Activated CD4-positive, alpha-beta T cell treated with anti-CD3 and anti-CD28 coated beads, Interleukin-2, Interleukin-6, amounts not matched to agents 100 ng/mL and 50 ng/mL, durations not matched to agents 16 hours and 8 hours (primary cell): ENCODE measurements around the gene UNC13C.
"Not testable (repeated sequence)": the region's sequence is repeated elsewhere in the genome, so short reads cannot be mapped to it uniquely, and the experiment has no call there.

Source experiments
- DNase-seq: peaks from one replicate; pipeline ENCODE4 v3.0.0-alpha.2; 2020

The UNC13C gene

DNA sequence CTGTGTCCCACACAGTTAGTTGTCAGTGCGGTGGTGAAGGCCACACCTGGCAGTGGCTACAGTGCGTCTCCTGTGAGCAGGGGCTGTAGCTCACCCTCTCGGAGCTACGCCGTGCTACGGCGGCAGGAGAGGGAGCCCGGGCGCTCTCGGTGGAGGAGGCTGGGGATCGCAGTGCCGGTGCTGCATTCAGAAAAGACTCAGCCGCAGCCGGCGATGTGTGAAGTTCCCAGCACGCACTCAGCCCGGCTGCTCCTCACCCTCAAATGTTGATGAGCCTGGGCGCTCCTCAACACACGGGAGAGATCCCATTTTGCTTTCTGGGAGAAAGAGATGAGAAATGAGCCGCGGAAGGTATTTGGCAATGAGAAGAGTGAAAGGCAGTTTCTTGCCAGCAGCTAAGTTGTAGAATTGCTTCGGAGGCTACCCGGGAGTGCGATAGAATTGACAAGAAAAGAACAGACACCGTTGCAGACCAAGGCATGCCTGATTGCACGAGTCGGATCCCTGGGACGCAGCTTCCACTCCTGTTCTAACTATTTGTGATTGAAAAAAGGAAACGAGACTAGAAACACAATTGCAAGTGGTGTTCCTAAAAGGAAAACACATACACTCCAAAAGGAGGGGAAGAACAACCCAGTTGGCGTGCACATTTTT is at the start of gene UNC13C:
TSS of gene UNC13C (plus strand) at position 189 of the 654 bp plus-strand sequence. CDS start 34,463 bp downstream, outside the sequence.
- no peak for DNase-seq

GRCh38 chr15:53936137-53936536 is 42.1 kb upstream of the UNC13C start:
- no peak for DNase-seq

DNA sequence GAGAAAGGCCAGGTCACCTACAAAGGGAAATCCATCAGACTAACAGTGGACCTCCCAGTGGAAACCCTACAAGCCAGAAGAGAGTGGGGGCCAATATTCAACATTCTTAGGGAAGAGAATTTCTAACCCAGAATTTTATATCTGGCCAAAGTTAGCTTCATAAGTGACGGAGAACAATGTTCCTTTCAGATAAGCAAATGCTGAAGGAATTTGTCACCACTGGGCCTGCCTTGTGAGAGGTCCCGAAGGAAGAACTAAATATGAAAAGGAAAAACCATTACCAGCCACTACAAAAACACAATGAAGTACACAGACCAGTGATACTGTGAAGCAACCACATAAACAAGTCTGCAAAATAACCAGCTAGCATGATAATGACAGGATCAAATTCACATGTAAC is 40.6 kb upstream of the UNC13C start:
- DNase-seq: not testable (repeated sequence)

DNA sequence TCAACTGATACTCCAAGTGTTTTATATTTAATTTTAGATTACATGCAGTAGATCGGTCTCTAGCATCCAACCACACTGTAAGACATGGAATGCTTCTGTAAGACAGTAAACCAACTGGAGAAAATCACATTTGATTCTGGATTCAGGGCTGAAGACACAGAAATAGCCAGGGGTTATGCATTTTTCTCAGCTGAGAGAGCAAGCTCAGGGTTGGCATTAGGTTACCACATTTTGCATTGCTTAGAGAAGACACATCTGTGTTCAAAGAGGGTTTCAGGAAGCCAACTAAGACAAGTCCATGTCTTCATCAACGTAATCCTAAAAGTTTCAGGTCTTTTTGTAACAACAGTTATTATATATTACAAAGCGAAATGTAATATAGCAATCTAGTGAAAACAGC is 27.7 kb upstream of the UNC13C start:
- no peak for DNase-seq

DNA sequence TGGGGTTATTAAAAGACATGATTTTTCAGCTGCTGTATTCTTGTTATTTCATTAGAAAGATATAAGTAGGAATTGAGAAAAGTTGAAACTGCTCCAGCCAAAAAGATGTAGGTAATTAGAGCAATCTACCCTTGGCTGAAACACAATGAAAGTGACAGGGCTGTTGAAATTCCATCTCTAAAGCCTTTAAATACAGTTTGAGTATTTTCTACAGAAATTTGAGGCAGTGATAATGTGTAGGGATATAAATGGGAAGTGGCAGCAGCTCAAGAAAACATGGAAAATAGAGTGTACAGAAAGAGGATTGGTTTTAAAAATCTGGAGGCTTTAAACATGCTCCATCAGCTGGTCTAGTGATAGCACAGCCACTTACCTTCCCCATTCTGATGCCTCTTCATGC is 22.8 kb upstream of the UNC13C start:
- DNase-seq: no peak

- DNase-seq: peak; percentile 32
Observed at GRCh38 chr15:53962646-53963561, 15.3 kb upstream of the UNC13C start.

- no peak for DNase-seq
Observed at GRCh38 chr15:53963801-53964200, 14.4 kb upstream of the UNC13C start.

DNA sequence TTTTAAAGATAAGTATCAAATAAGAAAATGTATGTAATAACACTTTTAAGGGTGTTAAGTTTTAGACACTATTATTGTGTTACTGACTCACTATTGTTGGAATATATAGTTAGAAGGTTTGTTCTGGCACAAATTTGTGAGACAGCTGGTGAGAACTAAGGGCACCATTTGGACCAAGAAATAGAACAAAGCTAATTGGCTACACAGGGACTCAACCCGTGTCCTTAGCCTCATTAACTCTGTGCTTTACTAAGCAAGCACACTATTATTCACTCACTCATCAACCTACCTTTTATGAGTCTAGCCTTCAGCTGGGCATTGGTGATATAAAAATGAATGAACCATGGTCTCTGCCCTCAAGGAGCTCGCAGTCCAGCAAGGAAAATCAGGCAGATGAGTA is 4.1 kb upstream of the UNC13C start:
- DNase-seq: no peak

GRCh38 chr15:53974813-53975212 is 3.4 kb upstream of the UNC13C start:
- DNase-seq: no peak

- DNase-seq: no peak
Observed at GRCh38 chr15:53976844-53977392, 1.3 kb upstream of the UNC13C start.

DNA sequence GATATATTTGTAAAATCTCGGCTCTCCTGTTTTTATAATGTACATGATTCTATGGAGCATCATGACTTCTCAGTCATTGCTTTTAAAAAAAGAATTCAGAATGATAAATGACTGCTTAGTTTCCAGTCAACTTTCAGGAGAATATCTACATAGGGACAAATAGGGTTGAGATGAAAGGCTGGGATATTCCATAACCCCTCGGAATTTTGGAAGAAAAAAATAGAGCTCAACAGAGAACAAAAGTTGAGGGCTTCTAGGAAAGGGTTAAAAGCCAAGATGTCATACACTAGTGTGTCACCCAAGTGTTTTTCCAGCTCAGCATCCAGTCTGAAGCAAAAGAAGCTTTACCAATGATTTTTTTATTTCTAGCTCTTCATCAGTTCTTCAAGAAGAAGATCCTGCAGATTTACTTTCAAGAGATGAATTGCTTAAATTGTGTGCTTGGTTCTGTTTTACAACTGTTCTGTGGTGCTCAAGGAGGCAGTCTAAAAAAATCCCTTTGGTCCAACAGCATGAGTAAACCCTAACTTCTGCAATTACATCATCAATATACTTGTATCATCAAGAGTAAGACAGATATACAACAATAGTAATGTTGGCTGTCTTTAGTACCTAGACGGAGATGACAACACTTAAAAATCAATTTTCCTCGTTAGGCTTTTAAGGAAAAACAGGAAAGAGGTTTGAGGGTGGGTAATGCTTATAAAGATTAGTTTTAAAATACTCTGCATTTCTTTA is 979 bp downstream of the UNC13C start:
- DNase-seq: no peak

GRCh38 chr15:53980021-53980420 is 1.8 kb downstream of the UNC13C start:
- no peak for DNase-seq

GRCh38 chr15:53982071-53982680 is 3.9 kb downstream of the UNC13C start:
- no peak for DNase-seq

- no peak for DNase-seq
Observed at GRCh38 chr15:53982876-53983275, 4.6 kb downstream of the UNC13C start.

DNA sequence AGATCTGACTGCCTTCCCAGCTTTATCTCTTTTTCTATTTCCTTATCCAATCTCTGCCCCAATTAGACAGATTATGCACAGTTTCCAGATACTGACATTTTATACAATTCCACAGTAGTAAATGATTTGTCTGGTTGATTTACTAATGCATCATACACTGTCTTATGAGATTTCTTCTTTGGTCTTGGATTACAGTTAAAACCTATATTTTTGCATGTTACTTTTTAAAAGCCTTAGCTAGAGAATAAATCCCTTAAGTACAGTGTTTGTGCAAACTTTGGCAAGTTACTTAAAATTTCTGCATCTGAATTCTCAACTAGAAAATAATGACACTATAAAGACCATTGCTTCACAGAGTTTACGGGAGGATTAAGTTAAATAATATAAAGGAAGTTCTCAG is 6.0 kb downstream of the UNC13C start:
- DNase-seq: no peak

DNA sequence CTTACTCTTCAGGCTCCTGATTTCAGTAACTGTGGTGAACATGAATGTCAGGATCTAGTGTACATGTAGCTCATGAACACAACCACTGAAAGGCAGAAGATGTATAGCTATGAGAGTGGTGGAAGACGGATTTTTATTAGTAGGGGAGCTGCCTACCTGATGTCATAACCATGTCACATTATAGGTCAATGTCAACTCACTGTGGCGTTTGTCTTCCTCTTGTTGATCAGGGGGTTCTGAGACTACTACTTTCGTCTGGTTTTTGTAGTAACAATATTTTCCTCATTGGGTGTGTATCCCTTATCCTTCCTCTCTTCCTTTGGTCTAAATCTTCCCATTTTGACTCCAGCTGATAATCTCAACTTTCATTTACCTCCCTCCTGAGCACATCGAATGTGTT is 7.3 kb downstream of the UNC13C start:
- DNase-seq: no peak

DNA sequence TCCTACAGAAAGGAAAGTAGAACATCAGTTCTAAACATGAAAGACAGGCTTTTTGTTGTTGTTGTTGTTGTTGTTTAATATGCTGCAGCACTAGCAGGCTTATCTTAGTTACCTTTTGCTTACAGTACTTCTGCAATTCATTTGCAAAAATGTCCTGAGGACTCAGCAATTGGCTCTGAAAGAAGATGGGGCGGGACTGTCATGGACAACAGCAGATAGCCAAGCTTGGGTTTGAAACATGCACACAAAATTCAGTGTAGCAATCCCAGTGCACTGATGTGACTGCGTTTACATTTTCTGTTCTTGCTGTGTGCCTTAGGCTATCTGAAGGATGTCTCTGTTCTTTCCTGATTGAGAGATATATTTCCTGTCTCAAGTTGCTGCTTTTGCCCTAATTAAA is 9.2 kb downstream of the UNC13C start:
- DNase-seq: no peak

- DNase-seq: no peak
Observed at GRCh38 chr15:54007256-54007655, 29.0 kb downstream of the UNC13C start.

- no peak for DNase-seq
Observed at GRCh38 chr15:54011656-54012055, 33.4 kb downstream of the UNC13C start.

GRCh38 chr15:54014067-54014655 is 35.9 kb downstream of the UNC13C start:
- DNase-seq: no peak

GRCh38 chr15:54017251-54017650 is 39.0 kb downstream of the UNC13C start:
- DNase-seq: no peak

DNA sequence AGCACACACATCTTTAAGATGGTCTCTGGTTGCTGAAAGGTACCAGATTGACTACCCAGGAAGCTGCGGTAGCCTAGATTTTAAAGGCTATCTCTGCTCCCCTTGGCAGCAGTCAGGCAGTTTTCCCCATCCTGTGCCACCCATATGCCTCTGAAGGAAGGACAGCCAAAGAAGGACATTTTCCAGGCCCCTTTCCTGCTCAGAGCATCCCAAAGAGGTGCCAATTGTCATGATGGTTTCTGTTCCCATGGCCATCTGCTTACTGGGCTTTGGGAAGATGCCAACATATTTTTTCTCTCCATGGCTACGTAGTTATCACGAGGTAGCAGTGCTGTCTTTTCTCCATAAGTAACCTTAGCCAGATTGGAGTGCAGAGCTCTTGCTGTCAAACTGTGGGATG is 39.7 kb downstream of the UNC13C start:
- DNase-seq: no peak
